ENCODE data around the gene MUCL3. TPM values are rescaled to one million over a fixed set of nuclear protein-coding genes. Genes with fewer than 3 reads are reported as not detected.
"Not testable (repeated sequence)": the region's sequence is repeated elsewhere in the genome, so short reads cannot be mapped to it uniquely, and the experiment has no call there.

The MUCL3 gene
- total RNA-seq, 2 donors from 2014 or later, result not detected

GRCh38 chr6:30991891-30992290 lies 51.1 kb downstream of the MUCL3 start:
- DNase-seq (ENCODE audit: low spot score), result no peak
- intact Hi-C loops (cut with DNase I), result no loop called here

GRCh38 chr6:30997301-30997700 lies 56.5 kb downstream of the MUCL3 start:
- H3K9me3 ChIP-seq, result no peaks in the 10 kb centered on the region
- intact Hi-C loops (cut with DNase I), result no loop called here
- H3K4me1 ChIP-seq (replicated peaks), result no peaks in the 10 kb centered on the region
- TF ChIP-seq CTCF (IDR thresholded peaks at IDR 0.05) (no peak), POLR2AphosphoS5 (IDR thresholded peaks at IDR 0.05) (no peak), POLR2A (IDR thresholded peaks at IDR 0.05) (no peak)
- no peak for DNase-seq (ENCODE audit: low spot score)
- no peaks in the 10 kb centered on the region for H3K27me3 ChIP-seq (replicated peaks; ENCODE audit: insufficient read depth)
- H3K27ac ChIP-seq, result no peak overlapping the region
- no peak overlapping the region for H3K4me3 ChIP-seq
- WGBS, result 90% methylated on average over 2 of the region's 2 CpGs
- no peaks in the 10 kb centered on the region for H3K36me3 ChIP-seq

More at GRCh38 chr6:30991891-30992290, 51.1 kb downstream of the MUCL3 start:
- no peaks in the 10 kb centered on the region for H3K9me3 ChIP-seq
- no peak overlapping the region for H3K27ac ChIP-seq
- H3K4me3 ChIP-seq, result no peak overlapping the region
- no peaks in the 10 kb centered on the region for H3K4me1 ChIP-seq (replicated peaks)
- no peaks in the 10 kb centered on the region for H3K27me3 ChIP-seq (replicated peaks; ENCODE audit: insufficient read depth)
- 88% methylated on average over 2 of the region's 2 CpGs for WGBS
- no peaks in the 10 kb centered on the region for H3K36me3 ChIP-seq
- TF ChIP-seq POLR2A (IDR thresholded peaks at IDR 0.05) (no peak), POLR2AphosphoS5 (IDR thresholded peaks at IDR 0.05) (no peak), CTCF (IDR thresholded peaks at IDR 0.05) (no peak)

GRCh38 chr6:30998785-30999184 lies 58.0 kb downstream of the MUCL3 start:
- no peaks in the 10 kb centered on the region for H3K4me1 ChIP-seq (replicated peaks)
- no peaks in the 10 kb centered on the region for H3K9me3 ChIP-seq
- H3K27me3 ChIP-seq (replicated peaks; ENCODE audit: insufficient read depth), result no peaks in the 10 kb centered on the region
- H3K36me3 ChIP-seq, result no peaks in the 10 kb centered on the region
- DNase-seq (ENCODE audit: low spot score), result no peak
- intact Hi-C loops (cut with DNase I), result no loop called here
- H3K4me3 ChIP-seq, result no peak overlapping the region
- TF ChIP-seq POLR2AphosphoS5 (IDR thresholded peaks at IDR 0.05), result no peak
- TF ChIP-seq POLR2A (IDR thresholded peaks at IDR 0.05), result no peak
- no peak for TF ChIP-seq CTCF (IDR thresholded peaks at IDR 0.05)
- 38% methylated on average over 5 of the region's 5 CpGs for WGBS
- H3K27ac ChIP-seq, result no peak overlapping the region

GRCh38 chr6:31000067-31000860 lies 59.5 kb downstream of the MUCL3 start:
- H3K27ac ChIP-seq; intact Hi-C loops (cut with DNase I); H3K4me3 ChIP-seq; H3K36me3 ChIP-seq; DNase-seq (ENCODE audit: low spot score); H3K4me1 ChIP-seq (replicated peaks); H3K27me3 ChIP-seq (replicated peaks; ENCODE audit: insufficient read depth); H3K9me3 ChIP-seq: not testable (repeated sequence)
- 94% methylated on average over 31 of the region's 39 CpGs for WGBS

- WGBS, result 84% methylated on average over 13 of the region's 13 CpGs
- H3K9me3 ChIP-seq, result no peaks in the 10 kb centered on the region
- TF ChIP-seq POLR2AphosphoS5 (IDR thresholded peaks at IDR 0.05), result no peak
- TF ChIP-seq POLR2A (IDR thresholded peaks at IDR 0.05), result no peak
- no peak for TF ChIP-seq CTCF (IDR thresholded peaks at IDR 0.05)
- no peak overlapping the region for H3K4me3 ChIP-seq
- H3K27ac ChIP-seq, result no peak overlapping the region
- no peaks in the 10 kb centered on the region for H3K36me3 ChIP-seq
- no peaks in the 10 kb centered on the region for H3K4me1 ChIP-seq (replicated peaks)
- intact Hi-C loops (cut with DNase I), result no loop called here
- no peaks in the 10 kb centered on the region for H3K27me3 ChIP-seq (replicated peaks; ENCODE audit: insufficient read depth)
- no peak for DNase-seq (ENCODE audit: low spot score)
Observed at GRCh38 chr6:31001281-31001888, 60.6 kb downstream of the MUCL3 start.

Data from prostate gland (tissue), 2 donors.